Adrenal gland (tissue), 12 donors: ENCODE data around the gene ADAMTSL5. TPM values are rescaled to one million over a fixed set of nuclear protein-coding genes. Genes with fewer than 3 reads are reported as not detected.

Source experiments
- DNase-seq, 7 donors: peaks; one replicate each; pipeline ENCODE4 v3.0.0-alpha.2; 2019 to 2020
- H3K27ac ChIP-seq, 5 donors: fragments of 200-600 bp; sonication (generic) in 4 of 5; 1 replicate in 3 of 5; 2 replicates in 2 of 5; pipeline versions ENCODE4 v1.5.1 to v1.8.0; 2016 to 2020; ENCODE audit warnings: mild to moderate bottlenecking in 1 of 5
- H3K27me3 ChIP-seq: fragments of 200-600 bp; 2 replicates; pipeline ENCODE4 v1.8.0; 2021
- H3K36me3 ChIP-seq, 2 donors: fragments of 200-600 bp; replicated peaks in 1 of 2; 1 replicate in 1 of 2; 2 replicates in 1 of 2; pipeline versions ENCODE4 v1.5.1 to v1.8.0; 2018 to 2022
- H3K4me1 ChIP-seq, 2 donors: fragments of 200-600 bp; replicated peaks in 1 of 2; 1 replicate in 1 of 2; 2 replicates in 1 of 2; pipeline versions ENCODE4 v1.5.1 to v1.8.0; 2018 to 2021
- H3K4me3 ChIP-seq, 4 donors: fragments of 200-600 bp; sonication (generic) in 3 of 4; one replicate each; pipeline ENCODE4 v1.5.1; 2016 to 2018
- H3K9me3 ChIP-seq, 3 donors: fragments of 200-600 bp; sonication (generic) in 1 of 3; replicated peaks in 1 of 3; 1 replicate in 2 of 3; 2 replicates in 1 of 3; pipeline versions ENCODE4 v1.5.1 to v1.8.0; 2016 to 2021
- CTCF ChIP-seq, 6 experiments: fragments of 450-650 bp in 4 of 6; fragments of 200-600 bp in 2 of 6; sonication (generic) in 1 of 6; IDR thresholded peaks; 1 replicate in 5 of 6; 2 replicates in 1 of 6; pipeline versions ENCODE4 v1.5.1 to v1.8.0; 2016 to 2021; ENCODE audit warnings: antibody characterized with exemption in 6 of 6, mild to moderate bottlenecking in 2 of 6, moderate library complexity in 1 of 6
- POLR2A ChIP-seq, 2 donors: fragments of 450-650 bp; IDR thresholded peaks; one replicate each; pipeline ENCODE4 v1.6.1; 2017; ENCODE audit warnings: antibody characterized with exemption in 2 of 2, mild to moderate bottlenecking in 2 of 2, moderate library complexity in 1 of 2
- WGBS, 4 donors: extraction: QIAGEN DNeasy Blood & Tissue Kit in 2 of 4; methylation state at CpG; one replicate each; pipeline versions ENCODE4 v1.1.5 to v1.1.7; 2013 to 2017; 5-methylcytosine and 5-hydroxymethylcytosine counted together
- intact Hi-C, 2 donors: fragments of 100-400 bp; cut with DNase I; formaldehyde crosslinking; loops; one replicate each; pipeline versions ENCODE4 v1.14.1 to v1.15.0; 2022 to 2023
- polyA plus RNA-seq, 3 donors: library from polyadenylated mRNA; stranded (reverse); fragments of 200-250 nt in 2 of 3; fragments of 350-450 nt in 1 of 3; fragmentation: Illumina TruSeq in 1 of 3; extraction: RNeasy Lipid Tissue Mini Kit (QIAGEN cat#74804) in 1 of 3; gene quantifications; one replicate each; pipeline ENCODE4 v1.2.3, GENCODE V29; 2013 to 2014
- total RNA-seq, 9 donors: library from RNA; depleted of rRNA in 4 of 9; stranded (reverse); fragments of >200 nt in 4 of 9; fragments of 120-200 nt in 1 of 9; fragmentation: NEBNext Ultra II Directional in 1 of 9; extraction: Animal tissue kit (Norgen Biotek cat#: 25700) in 1 of 9; gene quantifications; one replicate each; pipeline versions ENCODE4 v1.1.0 to v1.2.4, GENCODE V29; 2013 to 2023
- donor health status: healthy with polysubstance abuse.
- donor health status: Bipolar disorder and iron deficiency.
- donor health status: DM: yes; HTN: yes; CAD: no.
- donor health status: DM: no; HTN: no; CAD: no.
- donor health status: DM: no; HTN: no; CAD: no.
- donor health status: DM: yes; HTN: yes; CAD: no.

Gene ADAMTSL5
- total and polyA plus RNA-seq, 12 donors, result 0.61 to 8.8 (median 1.8) TPM

- intact Hi-C loops, result loop anchor here in 1 of 2 donors (10.0 kb wide), 1 partner anchor 232 kb away; the partner anchor contains the start of gene EFNA2
- Histone ChIP-seq H3K36me3 (no peaks in the 10 kb centered on the region), H3K9me3 (no peaks in the 10 kb centered on the region), H3K4me3 (no peak overlapping the region), H3K27me3 (peaks cover 22% of the 10 kb centered on the region), H3K4me1 (peaks cover 4 to 7% of the 10 kb centered on the region in 2 donors), H3K27ac (no peak overlapping the region)
- no peak for DNase-seq
- no peak for TF ChIP-seq POLR2A (IDR thresholded peaks at IDR 0.05)
- no peak for TF ChIP-seq CTCF (IDR thresholded peaks at IDR 0.05)
- 60 to 85% (median 79%) methylated on average over 8 of the region's 8 CpGs for WGBS, 4 donors
These were observed 3.6 kb upstream of the ADAMTSL5 start for GRCh38 chr19:1516395-1516753.

- Histone ChIP-seq H3K4me1 (peaks cover 4 to 7% of the 10 kb centered on the region in 2 donors), H3K9me3 (no peaks in the 10 kb centered on the region), H3K27me3 (peaks cover 22% of the 10 kb centered on the region), H3K4me3 (no peak overlapping the region), H3K36me3 (no peaks in the 10 kb centered on the region), H3K27ac (no peak overlapping the region)
- TF ChIP-seq CTCF (IDR thresholded peaks at IDR 0.05) (no peak), POLR2A (IDR thresholded peaks at IDR 0.05) (no peak)
- WGBS, 4 donors, result 62 to 83% (median 70%) methylated on average over 8 to 14 of the region's 14 CpGs
- DNase-seq, result no peak
- intact Hi-C loops, result loop anchor here in 1 of 2 donors (10.0 kb wide), 1 partner anchor 230 kb away; the partner anchor contains the start of gene EFNA2
These were observed 2.3 kb upstream of the ADAMTSL5 start for GRCh38 chr19:1514986-1515721.

- H3K27me3 ChIP-seq, result peaks cover 22% of the 10 kb centered on the region
These were observed 1.5 kb upstream of the ADAMTSL5 start for GRCh38 chr19:1514295-1514661.

More at GRCh38 chr19:1514295-1514661, 1.5 kb upstream of the ADAMTSL5 start:
- Histone ChIP-seq H3K27ac (no peak overlapping the region), H3K36me3 (no peaks in the 10 kb centered on the region), H3K9me3 (no peaks in the 10 kb centered on the region), H3K4me1 (peaks cover 4 to 7% of the 10 kb centered on the region in 2 donors), H3K4me3 (no peak overlapping the region)
- no peak for DNase-seq
- intact Hi-C loops, result loop anchor here in 1 of 2 donors (10.0 kb wide), 1 partner anchor 229 kb away; the partner anchor contains the start of gene EFNA2
- TF ChIP-seq POLR2A (IDR thresholded peaks at IDR 0.05), result no peak
- no peak for TF ChIP-seq CTCF (IDR thresholded peaks at IDR 0.05)
- 57 to 82% (median 73%) methylated on average over 7 to 10 of the region's 10 CpGs for WGBS, 4 donors
